NOMO-1 treated with dmso at 0.1 percent for 144 hours (cell line): ENCODE results near the gene PSMA6.
"Not testable (repeated sequence)": the region's sequence is repeated elsewhere in the genome, so short reads cannot be mapped to it uniquely, and the experiment has no call there.

Source experiments
- DNase-seq: peaks from one replicate; lab custom pipeline; 2025; ENCODE audit not compliant: unreplicated experiment; lab: John Stamatoyannopoulos, UW

Gene PSMA6

GRCh38 chr14:35319509-35319908 lies 27.3 kb downstream of the PSMA6 start:
- DNase-seq = no peak

GRCh38 chr14:35320472-35320871 lies 28.3 kb downstream of the PSMA6 start:
- no peak for DNase-seq

GRCh38 chr14:35326375-35326774 lies 34.2 kb downstream of the PSMA6 start:
- DNase-seq = no peak

DNA sequence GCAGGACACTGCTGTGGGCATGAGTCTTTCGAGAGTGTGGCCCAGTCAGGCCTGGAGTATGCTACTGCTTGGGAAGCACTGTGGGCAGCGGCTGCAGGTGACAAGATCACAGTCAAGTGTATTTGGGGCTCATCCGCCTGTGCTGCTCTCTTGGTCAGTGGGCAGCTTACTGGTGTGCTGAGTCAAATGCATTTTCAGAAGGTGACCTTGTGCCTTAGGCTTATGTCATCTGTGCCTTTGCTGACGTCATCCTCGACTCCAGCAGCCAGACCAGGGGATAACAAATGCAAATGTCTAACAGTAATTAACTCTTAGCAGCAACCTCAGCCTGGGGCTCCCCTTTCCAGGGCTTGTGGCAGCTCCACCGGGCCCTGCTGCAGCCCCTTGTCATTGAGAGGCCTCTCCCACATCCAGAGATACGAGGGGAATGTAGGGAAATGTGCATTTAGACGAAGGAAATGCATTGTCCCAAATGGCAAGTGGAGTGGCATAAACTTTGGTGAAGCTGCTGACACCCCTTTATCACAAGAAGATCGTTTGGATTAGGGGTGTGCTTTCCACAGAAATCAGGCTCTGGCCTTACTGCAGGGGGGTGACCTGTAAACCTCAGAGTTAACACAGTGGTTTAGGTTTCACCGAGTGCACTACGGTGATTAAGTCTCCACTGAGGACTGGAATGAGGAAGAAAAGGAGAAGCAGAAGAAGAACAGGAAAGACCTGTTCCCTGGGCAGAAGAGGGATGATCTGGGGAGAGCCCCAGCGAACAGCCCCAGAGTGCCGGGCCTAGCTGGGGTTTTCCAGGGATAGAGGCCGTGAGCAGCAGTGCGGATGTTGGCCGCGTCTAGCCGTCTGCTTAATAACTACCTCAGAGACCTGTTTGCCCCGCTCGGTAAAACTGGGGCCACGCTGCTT lies 39.7 kb downstream of the PSMA6 start:
- no peak for DNase-seq

DNA sequence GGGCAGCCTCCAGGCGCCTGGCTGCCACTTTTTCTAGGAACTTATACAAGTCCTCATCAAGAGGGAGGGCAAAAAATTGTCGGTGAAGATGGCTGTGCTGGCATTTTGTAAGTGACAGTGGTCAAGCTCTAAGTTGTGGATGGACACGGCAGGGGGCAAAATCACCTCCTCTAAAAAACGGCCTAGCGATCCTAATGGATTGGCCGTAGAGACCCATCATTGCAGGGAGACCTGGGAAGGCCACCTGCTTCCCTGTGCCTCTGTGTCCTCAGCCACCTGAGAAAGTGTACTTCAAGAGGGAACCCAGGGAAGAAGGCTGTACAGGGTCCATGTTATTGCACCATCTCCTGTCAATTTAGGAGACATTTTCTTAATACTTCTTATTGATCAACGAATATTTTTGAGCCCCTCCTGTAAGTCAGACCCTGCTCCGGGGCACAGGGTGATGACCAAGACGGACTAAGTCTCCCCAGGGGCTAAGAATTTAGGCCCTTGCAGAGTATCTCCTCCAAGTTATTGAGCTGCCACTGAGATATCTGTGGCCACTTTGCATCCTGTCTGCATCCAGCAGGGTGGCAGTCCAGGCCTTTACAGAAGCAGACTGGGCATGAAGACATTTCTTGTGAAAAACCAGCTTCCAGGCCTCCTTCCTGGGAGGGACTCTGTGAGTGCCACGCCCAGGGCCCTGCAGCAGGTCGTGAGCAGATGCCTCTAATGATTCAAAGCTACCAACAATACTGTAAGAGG lies 40.5 kb downstream of the PSMA6 start:
- peak; percentile 28 for DNase-seq

- no peak for DNase-seq
Measured at GRCh38 chr14:35333264-35333730, 41.1 kb downstream of the PSMA6 start.

GRCh38 chr14:35333797-35334743 lies 41.9 kb downstream of the PSMA6 start:
- no peak for DNase-seq

DNA sequence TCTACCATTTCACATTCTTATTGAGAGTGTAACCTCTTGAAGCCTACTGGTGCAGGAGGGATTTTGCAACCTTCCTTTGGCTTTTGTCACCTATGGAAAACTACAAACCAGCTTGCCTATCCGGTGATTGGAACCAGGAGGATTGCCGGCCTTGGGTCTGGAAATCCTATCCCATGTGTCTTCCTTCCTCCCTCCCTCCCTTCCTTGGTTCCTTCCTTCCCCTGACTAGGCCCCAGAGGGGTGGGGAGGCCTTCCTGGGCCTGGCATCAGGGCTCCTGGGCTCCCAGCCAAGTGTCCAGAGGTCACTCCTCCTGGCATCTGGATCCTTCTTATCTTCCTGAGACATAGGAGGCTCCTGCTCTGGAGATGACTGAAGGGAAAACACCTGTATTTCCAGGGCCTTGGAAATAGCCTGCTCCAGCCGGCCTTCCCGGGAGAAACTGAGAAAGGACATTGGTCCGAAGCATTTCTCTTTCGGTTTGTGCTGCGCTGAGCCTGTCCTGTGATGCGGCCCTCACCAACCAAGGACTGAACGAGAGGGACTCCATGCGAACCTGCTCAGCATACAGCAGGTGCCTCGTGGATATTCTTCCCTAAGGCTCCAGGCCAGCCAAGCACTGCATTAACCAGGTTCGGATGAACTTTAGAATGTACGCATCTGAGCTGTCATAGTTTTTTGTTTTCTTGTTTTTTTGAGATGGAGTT lies 43.4 kb downstream of the PSMA6 start:
- no peak for DNase-seq

DNA sequence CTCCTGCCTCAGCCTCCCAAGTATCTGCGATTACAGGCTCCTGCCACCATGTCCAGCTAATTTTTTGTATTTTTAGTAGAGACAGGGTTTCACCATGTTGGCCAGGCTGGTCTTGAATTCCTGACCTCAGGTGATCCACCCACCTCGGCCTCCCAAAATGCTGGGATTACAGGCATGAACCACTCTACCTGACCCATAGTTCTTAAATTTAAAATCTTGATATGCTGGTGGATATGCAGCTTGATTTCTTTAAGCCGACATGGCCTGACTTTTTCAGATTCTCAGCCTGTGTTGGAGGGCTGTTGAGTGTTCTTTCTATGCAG lies 44.0 kb downstream of the PSMA6 start:
- not testable (repeated sequence) for DNase-seq

GRCh38 chr14:35336494-35337268 lies 44.5 kb downstream of the PSMA6 start:
- no peak for DNase-seq

GRCh38 chr14:35337269-35338255 lies 45.4 kb downstream of the PSMA6 start:
- DNase-seq = no peak

- DNase-seq = no peak
Measured at GRCh38 chr14:35338731-35339405, 46.7 kb downstream of the PSMA6 start.

- peak; percentile 81 for DNase-seq
Measured at GRCh38 chr14:35339761-35340406, 47.7 kb downstream of the PSMA6 start.

- no peak for DNase-seq
Measured at GRCh38 chr14:35340616-35341453, 48.7 kb downstream of the PSMA6 start.

GRCh38 chr14:35341454-35341750 lies 49.2 kb downstream of the PSMA6 start:
- DNase-seq = no peak

DNA sequence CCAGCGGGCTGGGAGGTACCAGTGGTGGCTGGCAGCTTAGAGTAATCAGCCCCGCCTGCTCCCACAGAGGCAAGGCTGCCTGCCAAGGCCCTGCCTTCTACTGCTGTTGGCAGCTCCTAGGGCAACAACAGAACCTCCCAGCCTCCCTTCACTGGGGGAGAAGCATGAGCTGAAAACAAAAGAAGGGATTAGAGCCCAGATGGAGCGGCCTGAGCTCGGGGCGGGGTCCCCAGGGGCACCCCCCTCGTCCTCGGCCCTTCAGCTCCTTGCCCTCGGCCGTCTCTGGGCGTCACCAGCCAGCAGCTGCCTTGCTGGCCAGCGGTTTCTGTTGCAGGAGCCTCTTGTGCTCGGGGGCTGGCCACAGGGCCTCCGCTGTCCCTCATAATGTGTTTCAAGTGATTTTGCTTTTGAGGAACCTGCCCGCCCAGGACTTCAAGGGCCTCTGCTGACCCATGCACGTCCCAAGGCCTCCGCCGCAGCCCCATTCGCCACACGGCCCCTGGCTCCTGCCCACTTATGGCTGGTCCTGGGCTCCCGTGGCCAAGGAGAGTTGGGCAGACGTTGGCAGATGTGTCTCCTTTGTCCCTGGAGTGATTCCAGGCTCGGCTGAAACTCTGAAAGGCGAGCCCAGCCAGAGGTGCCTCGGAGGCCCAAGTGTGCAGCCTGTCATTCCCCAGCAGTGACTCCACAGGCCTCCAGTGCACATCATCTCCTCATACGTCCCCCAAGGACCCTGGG lies 49.7 kb downstream of the PSMA6 start:
- DNase-seq = peak; percentile 73
